ENCODE results near the gene FAM83B. TPM values are rescaled to one million over a fixed set of nuclear protein-coding genes. Genes with fewer than 3 reads are reported as not detected.
A peak's percentile ranks its signal among the peaks of the same experiment; 100 is the strongest.

The FAM83B gene
- polyA plus RNA-seq, 2 of the 4 experiments (the other 2 are of a cell fraction) = 0.03 to 0.09 TPM

GRCh38 chr6:54913211-54913610, 66.6 kb downstream of the FAM83B start:
- no peak overlapping the region for H3K4me2 ChIP-seq
- ATAC-seq = no peak
- DNase-seq (ENCODE audit: low read depth in 1 of 2, low spot score in 1 of 2) = no peak
- no peak overlapping the region for H3K4me3 ChIP-seq
- H3K4me1 ChIP-seq = 0 out of 3 replicates have a peak, but pooled peaks cover 11% of the 10 kb centered on the region
- FAIRE-seq = no peak
- no peaks in the 10 kb centered on the region for H3K9me3 ChIP-seq
- 52% methylated on average over 2 of the region's 2 CpGs for WGBS (ENCODE audit: missing lambda C conversion rate)
- TF ChIP-seq SMC3 (IDR thresholded peaks at IDR 0.05) = no peak
- POLR2A ChIA-PET = no interaction called here
- no peak overlapping the region for H3K27ac ChIP-seq
- CTCF ChIA-PET = no interaction called here

- Histone ChIP-seq H3K4me3 (no peak overlapping the region), H3K4me2 (peak overlapping the region; percentile 42), H3K9me3 (no peaks in the 10 kb centered on the region), H3K4me1 (0 out of 3 replicates have a peak, but pooled peaks cover 11% of the 10 kb centered on the region), H3K27ac (no peak overlapping the region)
- peak; percentile 69 to 74; a peak in 5 of 6 replicates for ATAC-seq
- ChIA-PET POLR2A (no interaction called here), CTCF (no interaction called here)
- FAIRE-seq = no peak
- DNase-seq (ENCODE audit: low read depth in 1 of 2, low spot score in 1 of 2) = peak; percentile 15 to 32
- no peak for TF ChIP-seq FOXS1 (CRISPR knock-in tag; IDR thresholded peaks at IDR 0.05)
- peak; percentile 70 for TF ChIP-seq JUNB (IDR thresholded peaks at IDR 0.05)
- peak; percentile 45 for TF ChIP-seq FOSL2 (IDR thresholded peaks at IDR 0.05)
- TF ChIP-seq FOSL2 (CRISPR knock-in tag; IDR thresholded peaks at IDR 0.05) = peak; percentile 46
- 0 out of 2 replicates have a peak, but pooled peaks have one; percentile 45 for TF ChIP-seq HOXB5 (CRISPR knock-in tag; IDR thresholded peaks at IDR 0.05)
Observed at GRCh38 chr6:54916858-54917257, 70.3 kb downstream of the FAM83B start.

- FAIRE-seq (no peak), DNase-seq (ENCODE audit: low read depth in 1 of 2, low spot score in 1 of 2) (no peak), ATAC-seq (no peak)
- H3K4me3 ChIP-seq = no peak overlapping the region
- TF ChIP-seq KDM5A (IDR thresholded peaks at IDR 0.05) (no peak), ZSCAN20 (CRISPR knock-in tag; IDR thresholded peaks at IDR 0.05) (no peak), TP53 (CRISPR knock-in tag; IDR thresholded peaks at IDR 0.05) (no peak), NFE2L2 (conservative IDR thresholded peaks at IDR 0.05; ENCODE audit: low read length) (no peak), JUN (IDR thresholded peaks at IDR 0.05) (no peak), CBX8 (IDR thresholded peaks at IDR 0.05) (no peak), RAD21 (conservative IDR thresholded peaks at IDR 0.05 in 1 of 2, IDR thresholded peaks at IDR 0.05 in 1 of 2) (no peak), ZNF302 (CRISPR knock-in tag; IDR thresholded peaks at IDR 0.05) (no peak), MAZ (IDR thresholded peaks at IDR 0.05; ENCODE audit: borderline replicate concordance, low read depth, low read length) (no peak), CHD2 (IDR thresholded peaks at IDR 0.05; ENCODE audit: low read length, partially characterized antibody) (no peak), CTCF (IDR thresholded peaks at IDR 0.05) (no peak), ZC3H11A (IDR thresholded peaks at IDR 0.05) (no peak), RFX5 (IDR thresholded peaks at IDR 0.05) (no peak), ESRRA (IDR thresholded peaks at IDR 0.05; ENCODE audit: borderline replicate concordance, low read length) (no peak), FOXS1 (CRISPR knock-in tag; IDR thresholded peaks at IDR 0.05) (no peak), MAFK (IDR thresholded peaks at IDR 0.05; ENCODE audit: partially characterized antibody) (no peak), JUNB (IDR thresholded peaks at IDR 0.05) (no peak)
- ChIA-PET POLR2A (no interaction called here), CTCF (no interaction called here)
- H3K9me3 ChIP-seq = no peaks in the 10 kb centered on the region
- H3K4me2 ChIP-seq = no peak overlapping the region
- no peak overlapping the region for H3K27ac ChIP-seq
- 75% methylated on average over 1 of the region's 1 CpG for WGBS (ENCODE audit: missing lambda C conversion rate)
- 0 out of 3 replicates have a peak, but pooled peaks cover 11% of the 10 kb centered on the region for H3K4me1 ChIP-seq
Observed at GRCh38 chr6:54920628-54921027, 74.1 kb downstream of the FAM83B start.

GRCh38 chr6:54921891-54922290, 75.3 kb downstream of the FAM83B start:
- Histone ChIP-seq H3K4me1 (0 out of 3 replicates have a peak, but pooled peaks cover 5% of the 10 kb centered on the region), H3K4me3 (no peak overlapping the region), H3K9me3 (no peaks in the 10 kb centered on the region), H3K27ac (no peak overlapping the region), H3K4me2 (no peak overlapping the region)
- FAIRE-seq (no peak), ATAC-seq (no peak), DNase-seq (ENCODE audit: low read depth in 1 of 2, low spot score in 1 of 2) (no peak)
- ChIA-PET POLR2A (no interaction called here), CTCF (no interaction called here)
- TF ChIP-seq FOSL2 (IDR thresholded peaks at IDR 0.05) = no peak
- TF ChIP-seq FOSL2 (CRISPR knock-in tag; IDR thresholded peaks at IDR 0.05) = no peak
- no peak for TF ChIP-seq POLR2AphosphoS2 (conservative IDR thresholded peaks at IDR 0.05; ENCODE audit: low read length)
- no peak for TF ChIP-seq POLR2A (IDR thresholded peaks at IDR 0.05; ENCODE audit: low read length)
- TF ChIP-seq RFX5 (IDR thresholded peaks at IDR 0.05) = no peak
- no peak for TF ChIP-seq SMC3 (IDR thresholded peaks at IDR 0.05)
- no peak for TF ChIP-seq HOXA7 (CRISPR knock-in tag; IDR thresholded peaks at IDR 0.05)
- TF ChIP-seq ESRRA (IDR thresholded peaks at IDR 0.05; ENCODE audit: borderline replicate concordance, low read length) = no peak
- TF ChIP-seq SREBF2 (IDR thresholded peaks at IDR 0.05) = no peak
- no peak for TF ChIP-seq EHMT2 (IDR thresholded peaks at IDR 0.05; ENCODE audit: low read depth)
- no peak for TF ChIP-seq BCL3 (IDR thresholded peaks at IDR 0.05)
- WGBS (ENCODE audit: missing lambda C conversion rate) = 57% methylated on average over 1 of the region's 1 CpG

Measured in A549 (cell line).